ENCODE results near the gene BCL2L13.
"Not testable (repeated sequence)": the region's sequence is repeated elsewhere in the genome, so short reads cannot be mapped to it uniquely, and the experiment has no call there.

Gene BCL2L13

GRCh38 chr22:17636850-17637249 lies 1.7 kb upstream of the BCL2L13 start:
- not testable (repeated sequence) for DNase-seq (ENCODE audit: low read depth in 3 of 3)

DNA sequence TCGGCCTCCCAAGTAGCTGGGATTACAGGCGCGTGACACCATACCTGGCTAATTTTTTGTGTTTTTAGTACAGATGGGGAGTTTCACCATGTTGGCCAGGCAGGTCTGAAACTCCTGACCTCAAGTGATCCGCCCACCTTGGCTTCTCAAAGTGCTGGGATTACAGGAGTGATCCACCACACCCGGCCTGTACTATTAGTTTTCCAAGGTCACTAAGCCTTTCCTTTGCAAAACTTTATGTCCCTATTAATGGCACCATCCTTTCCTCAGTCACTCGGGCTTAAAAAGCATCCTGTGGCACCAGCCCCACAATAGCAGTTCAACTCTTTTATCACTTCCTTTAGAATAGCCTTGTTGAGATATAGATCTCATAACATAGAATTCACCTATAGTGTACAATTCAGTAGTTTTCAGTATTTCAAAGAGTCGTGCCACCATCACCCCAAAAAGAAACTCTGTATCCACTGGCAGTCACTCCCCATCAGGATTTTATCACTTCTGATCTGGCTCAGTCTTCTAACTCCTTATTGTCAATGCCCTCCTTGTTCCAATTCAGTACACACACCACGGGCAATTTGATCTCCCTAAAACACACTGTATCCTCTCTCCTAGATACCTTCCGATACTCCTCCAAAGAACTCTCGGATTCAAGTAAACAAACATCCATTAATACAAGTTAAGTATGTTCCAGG lies 921 bp upstream of the BCL2L13 start:
- DNase-seq (ENCODE audit: low read depth in 3 of 3) = no peak

DNA sequence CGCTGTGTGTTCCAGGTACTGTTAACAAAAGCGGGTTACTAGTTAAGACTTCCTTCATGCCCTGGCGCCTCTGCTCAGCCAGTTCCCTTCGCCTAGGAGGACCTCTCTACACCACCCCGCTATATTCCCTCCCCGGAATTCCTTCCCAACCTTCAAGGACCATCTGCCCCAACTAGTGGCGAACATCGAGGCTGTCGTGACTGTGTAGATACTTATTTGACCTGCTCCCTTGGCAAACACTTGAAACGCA lies 450 bp upstream of the BCL2L13 start:
- peak in 1 of 3 experiments; percentile 4 for DNase-seq (ENCODE audit: low read depth in 3 of 3)

DNA sequence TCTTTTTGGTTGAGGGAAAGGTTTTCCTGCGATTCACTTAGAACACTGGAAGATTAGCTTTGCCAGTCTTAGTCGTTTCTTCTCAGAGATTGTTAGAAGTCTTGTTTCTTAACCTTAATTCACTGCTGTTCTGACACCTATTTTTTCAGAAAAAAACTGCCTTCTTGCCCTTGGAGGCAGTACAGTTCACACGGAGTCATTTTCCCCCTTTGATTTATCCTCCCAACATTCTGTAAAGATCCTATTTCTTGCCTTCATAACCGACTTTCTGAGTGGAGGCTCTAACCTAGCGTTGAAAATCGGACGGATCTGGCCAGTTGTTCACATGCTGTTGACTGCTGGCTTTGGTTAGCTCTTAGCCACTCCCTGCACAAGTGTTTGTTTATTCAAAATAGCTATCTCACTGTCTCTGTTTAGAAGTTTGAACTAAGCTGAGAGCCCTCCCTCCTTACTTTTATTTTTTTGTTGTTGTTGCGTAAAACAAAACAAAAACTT lies 737 bp downstream of the BCL2L13 start:
- no peak for DNase-seq (ENCODE audit: low read depth in 3 of 3)

DNA sequence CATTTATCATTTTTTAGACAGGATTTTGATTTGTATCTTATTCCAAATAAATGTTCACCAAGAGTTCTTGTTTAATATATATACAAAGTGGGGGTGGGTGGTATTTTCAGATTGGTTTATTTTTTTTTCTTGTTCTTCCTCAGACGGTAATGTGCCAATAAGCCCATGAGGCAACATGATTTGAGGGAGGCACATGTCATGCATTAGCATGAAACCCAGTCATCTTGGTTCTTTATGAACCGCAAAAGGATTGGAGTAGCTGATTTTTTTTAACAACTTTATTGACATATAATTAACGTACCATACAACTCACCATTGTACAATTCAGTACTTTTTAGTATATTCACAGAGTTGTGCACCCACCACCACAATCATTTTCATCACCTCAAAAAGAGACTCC lies 2.7 kb downstream of the BCL2L13 start:
- no peak for DNase-seq (ENCODE audit: low read depth in 3 of 3)

DNA sequence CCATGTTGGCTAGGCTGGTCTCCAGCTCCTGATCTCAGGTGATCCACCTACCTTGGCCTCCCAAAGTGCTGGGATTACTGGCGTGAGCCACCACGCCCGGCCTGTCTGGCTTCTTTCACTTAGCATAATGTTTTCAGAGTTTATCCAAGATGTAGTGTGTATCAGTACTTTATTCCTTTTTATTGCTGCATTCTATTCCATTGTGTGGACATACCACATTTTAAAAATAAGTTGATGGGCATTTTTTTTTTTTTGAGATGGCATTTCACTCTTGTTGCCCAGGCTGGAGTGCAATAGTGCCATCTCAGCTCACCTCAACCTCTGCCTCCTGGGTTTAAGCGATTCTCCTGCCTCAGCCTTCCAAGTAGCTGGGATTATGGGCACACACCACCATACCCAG lies 3.8 kb downstream of the BCL2L13 start:
- not testable (repeated sequence) for DNase-seq (ENCODE audit: low read depth in 3 of 3)

DNA sequence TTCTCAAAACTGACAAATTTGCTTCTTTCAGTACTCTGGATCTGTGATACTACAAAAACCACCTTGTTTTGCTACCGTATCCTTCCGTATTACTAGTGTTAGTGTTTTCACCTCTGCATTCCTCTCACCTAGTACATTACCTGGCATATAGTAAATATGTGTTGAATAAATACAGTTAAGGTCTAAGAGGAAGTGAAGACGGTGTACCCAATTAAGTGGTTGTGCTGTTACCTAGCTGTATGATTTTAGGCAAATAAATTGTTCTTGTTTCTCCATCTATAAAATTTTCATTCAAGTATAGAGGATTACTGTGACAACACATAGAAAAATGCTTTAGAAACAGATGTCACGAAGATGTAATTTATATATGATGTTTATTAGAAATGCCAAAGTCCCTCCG lies 8.9 kb downstream of the BCL2L13 start:
- no peak for DNase-seq (ENCODE audit: low read depth in 3 of 3)

- no peak for DNase-seq (ENCODE audit: low read depth in 3 of 3)
Observed at GRCh38 chr22:17647991-17648390, 9.4 kb downstream of the BCL2L13 start.

DNA sequence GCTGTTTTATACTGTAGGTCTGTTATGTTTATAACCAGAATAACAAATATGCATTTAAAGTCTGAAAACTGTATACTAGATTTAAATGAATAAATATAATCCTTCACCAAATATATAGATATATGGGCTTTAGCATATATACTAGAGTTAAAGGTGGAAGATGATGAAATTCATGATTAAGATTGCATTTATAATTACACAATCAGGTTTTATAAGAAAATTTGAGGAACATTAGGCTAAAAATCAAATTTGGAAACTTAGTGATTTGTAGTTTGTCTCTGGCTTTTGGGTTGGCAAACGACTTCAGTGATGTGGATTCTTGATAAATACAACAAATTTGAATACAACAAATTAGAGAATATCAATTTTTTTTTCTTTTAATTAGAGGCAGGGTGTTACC lies 10.0 kb downstream of the BCL2L13 start:
- DNase-seq (ENCODE audit: low read depth in 3 of 3) = no peak

DNA sequence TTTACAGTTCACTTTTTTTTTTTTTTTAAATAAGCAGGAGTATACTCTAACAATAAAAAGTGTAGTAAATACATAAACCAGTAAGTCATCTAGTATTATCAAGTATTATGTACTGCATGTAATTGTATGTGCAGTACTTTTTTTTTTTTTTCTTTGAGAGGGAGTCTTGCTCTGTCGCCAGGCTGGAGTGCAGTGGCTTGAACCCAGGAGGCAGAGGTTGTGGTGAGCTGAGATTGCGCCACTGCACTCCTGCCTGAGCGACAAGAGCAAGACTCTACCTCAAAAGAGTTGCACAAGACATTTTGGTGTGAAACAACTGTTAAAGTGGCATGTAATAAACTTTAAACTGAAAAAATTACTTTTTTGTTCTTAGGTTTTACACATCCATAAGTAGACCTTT lies 16.7 kb downstream of the BCL2L13 start:
- DNase-seq (ENCODE audit: low read depth in 3 of 3) = no peak

- DNase-seq (ENCODE audit: low read depth in 3 of 3) = no peak
Observed at GRCh38 chr22:17656870-17657395, 18.4 kb downstream of the BCL2L13 start.

GRCh38 chr22:17664414-17665055 lies 26.0 kb downstream of the BCL2L13 start:
- no peak for DNase-seq (ENCODE audit: low read depth in 3 of 3)

- DNase-seq (ENCODE audit: low read depth in 3 of 3) = no peak
Observed at GRCh38 chr22:17665248-17665647, 26.7 kb downstream of the BCL2L13 start.

- DNase-seq (ENCODE audit: low read depth in 3 of 3) = no peak
Observed at GRCh38 chr22:17665854-17666253, 27.3 kb downstream of the BCL2L13 start.

GRCh38 chr22:17671521-17672092 lies 33.0 kb downstream of the BCL2L13 start:
- DNase-seq (ENCODE audit: low read depth in 3 of 3) = not testable (repeated sequence)

GRCh38 chr22:17672417-17672991 lies 33.9 kb downstream of the BCL2L13 start:
- no peak for DNase-seq (ENCODE audit: low read depth in 3 of 3)

GRCh38 chr22:17674152-17674551 lies 35.6 kb downstream of the BCL2L13 start:
- no peak for DNase-seq (ENCODE audit: low read depth in 3 of 3)

DNA sequence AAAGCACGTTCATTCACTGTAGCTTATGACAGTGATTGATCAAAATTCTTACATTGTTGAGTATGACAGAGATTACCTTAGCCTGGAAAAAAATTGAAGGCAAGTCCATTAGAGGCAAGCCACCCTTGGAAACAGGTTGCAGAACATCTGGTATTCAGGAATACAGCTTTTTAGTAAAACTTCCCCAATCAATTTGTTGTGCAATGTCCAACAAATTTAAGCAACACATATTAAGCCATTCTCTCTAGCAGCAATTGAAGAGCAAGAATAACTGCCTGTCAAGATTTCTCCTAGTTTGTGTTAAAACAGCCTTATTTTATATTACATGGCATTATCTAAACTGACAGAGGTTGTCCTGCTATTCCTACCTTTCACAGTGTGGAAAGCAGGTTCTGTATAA lies 37.0 kb downstream of the BCL2L13 start:
- DNase-seq (ENCODE audit: low read depth in 3 of 3) = no peak

DNA sequence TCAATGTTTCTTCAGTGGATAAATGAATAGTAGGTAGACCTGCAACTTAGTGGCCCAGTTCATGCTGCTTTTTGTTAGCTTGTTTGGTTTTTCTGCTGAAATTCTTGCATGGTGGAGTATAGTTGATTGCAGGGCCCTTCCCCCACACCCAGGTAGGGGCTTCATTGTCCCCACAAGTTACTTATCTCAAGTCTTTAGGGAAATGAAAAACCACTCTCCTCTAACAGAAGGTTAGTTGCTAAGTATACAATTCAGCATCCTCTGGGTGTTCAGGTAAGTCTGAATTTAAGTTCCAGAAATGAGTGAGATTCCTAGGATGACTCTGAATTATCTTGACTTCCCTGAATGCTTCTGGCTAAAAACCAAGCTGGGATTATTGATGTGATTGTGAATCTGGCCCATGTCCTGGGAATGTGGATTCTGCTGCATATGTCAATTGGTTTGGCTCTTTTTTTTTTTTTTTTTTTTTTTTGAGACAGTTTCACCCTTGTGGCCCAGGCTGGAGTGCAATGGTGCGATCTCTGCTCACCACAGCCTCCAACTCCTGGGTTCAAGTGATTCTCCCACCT lies 40.3 kb downstream of the BCL2L13 start:
- no peak for DNase-seq (ENCODE audit: low read depth in 3 of 3)

- no peak for DNase-seq (ENCODE audit: low read depth in 3 of 3)
Observed at GRCh38 chr22:17684245-17684644, 45.7 kb downstream of the BCL2L13 start.

DNA sequence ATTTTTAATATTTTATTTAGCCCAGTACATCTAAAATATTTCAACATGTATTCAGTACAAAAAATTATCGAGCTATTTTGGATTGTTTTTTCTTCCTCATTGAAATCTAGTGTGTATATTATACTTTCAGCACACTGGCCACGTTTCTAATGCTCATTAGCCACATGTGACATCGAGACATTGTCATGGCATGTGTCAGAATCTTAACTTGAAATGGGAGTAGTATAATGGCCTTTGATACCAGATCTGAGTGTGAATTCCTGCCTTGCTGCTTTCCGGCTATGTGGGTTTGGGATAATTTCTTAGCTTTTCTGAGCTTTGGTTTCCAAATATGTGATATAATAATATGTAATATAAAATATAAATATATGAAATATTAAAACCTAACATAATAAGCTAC lies 54.3 kb downstream of the BCL2L13 start:
- DNase-seq (ENCODE audit: low read depth in 3 of 3) = no peak

- no peak for DNase-seq (ENCODE audit: low read depth in 3 of 3)
Observed at GRCh38 chr22:17694193-17694592, 55.6 kb downstream of the BCL2L13 start.

Measured in stimulated activated CD4-positive, alpha-beta T cell treated with anti-CD3 and anti-CD28 coated beads, TNF-alpha, amount 100 ng/mL, for 4 hours (primary cell).